Left forelimb (tissue), 1 donor: Measurements from ENCODE around the gene ALDH3A2.
"Not testable (repeated sequence)": the region's sequence is repeated elsewhere in the genome, so short reads cannot be mapped to it uniquely, and the experiment has no call there.

Experiments used
- DNase-seq: peaks from one replicate; pipeline ENCODE4 v3.0.0-alpha.2; 2018; ENCODE audit warnings: low spot score

The ALDH3A2 gene

GRCh38 chr17:19651451-19652238 lies 3.1 kb downstream of the ALDH3A2 start:
- no peak for DNase-seq

DNA sequence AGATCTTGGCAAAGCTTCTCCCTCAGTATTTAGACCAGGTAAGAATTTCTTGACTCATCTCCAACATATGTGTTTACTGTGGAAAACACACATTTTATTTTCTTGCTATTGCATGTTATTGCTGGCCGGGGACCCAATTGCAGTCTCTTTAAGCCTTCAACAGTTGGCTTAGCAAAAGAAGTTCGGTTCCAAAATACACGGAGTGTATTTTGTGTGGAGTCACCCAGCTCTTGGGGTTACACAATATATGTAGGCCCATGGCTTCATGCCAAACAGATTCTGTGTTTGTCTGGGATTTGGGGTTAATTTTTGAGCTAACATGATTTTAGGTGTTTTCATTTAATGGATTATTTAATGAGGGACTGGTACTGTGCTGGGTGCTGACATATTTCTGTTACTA lies 4.0 kb downstream of the ALDH3A2 start:
- no peak for DNase-seq

DNA sequence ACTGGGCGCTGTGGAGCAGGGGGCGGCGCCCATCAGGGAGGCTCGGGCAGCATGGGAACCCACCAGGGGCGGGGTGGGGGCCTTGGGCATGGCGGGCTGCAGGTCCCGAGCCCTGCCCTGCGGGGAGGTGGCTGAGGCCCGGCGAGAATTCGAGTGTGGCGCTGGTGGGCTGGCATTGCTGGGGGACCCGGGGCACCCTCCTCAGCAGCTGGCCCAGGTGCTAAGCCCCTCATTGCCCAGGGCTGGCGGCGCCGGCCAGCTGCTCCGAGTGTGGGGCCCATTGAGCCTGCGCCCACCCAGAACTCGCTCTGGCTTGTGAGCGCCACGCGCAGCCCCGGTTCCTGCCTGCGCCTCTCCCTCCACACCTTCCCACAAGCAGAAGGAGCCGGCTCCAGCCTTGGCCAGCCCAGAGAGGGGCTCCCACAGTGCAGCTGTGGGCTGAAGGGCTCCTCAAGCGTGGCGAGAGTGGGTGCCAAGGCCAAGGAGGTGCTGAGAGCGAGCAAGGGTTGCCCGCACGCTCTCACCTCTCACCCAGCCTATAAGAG lies 5.9 kb downstream of the ALDH3A2 start:
- DNase-seq = no peak

GRCh38 chr17:19654896-19655295 lies 6.3 kb downstream of the ALDH3A2 start:
- no peak for DNase-seq

GRCh38 chr17:19656336-19656735 lies 7.8 kb downstream of the ALDH3A2 start:
- DNase-seq = no peak

GRCh38 chr17:19656851-19657581 lies 8.5 kb downstream of the ALDH3A2 start:
- no peak for DNase-seq

- no peak for DNase-seq
Measured at GRCh38 chr17:19659366-19660177, 11.0 kb downstream of the ALDH3A2 start.

GRCh38 chr17:19660219-19660870 lies 11.8 kb downstream of the ALDH3A2 start:
- no peak for DNase-seq

- no peak for DNase-seq
Measured at GRCh38 chr17:19661121-19661520, 12.6 kb downstream of the ALDH3A2 start.

- no peak for DNase-seq
Measured at GRCh38 chr17:19663097-19663496, 14.5 kb downstream of the ALDH3A2 start.

GRCh38 chr17:19664136-19664820 lies 15.7 kb downstream of the ALDH3A2 start:
- DNase-seq = no peak

DNA sequence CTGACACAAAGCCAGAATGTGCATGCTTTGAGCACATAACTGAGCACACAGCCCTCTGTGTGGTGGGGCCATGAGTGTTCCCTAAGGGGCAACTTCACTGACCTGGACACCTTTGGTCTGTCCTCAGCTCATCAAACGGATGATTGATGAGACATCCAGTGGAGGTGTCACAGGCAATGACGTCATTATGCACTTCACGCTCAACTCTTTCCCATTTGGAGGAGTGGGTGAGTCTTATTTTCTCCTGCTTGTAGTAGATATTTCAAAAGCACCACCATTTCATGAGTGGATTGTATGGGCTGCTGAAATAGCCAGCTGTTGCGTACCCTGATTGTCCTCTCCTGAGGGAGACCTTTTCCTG lies 16.2 kb downstream of the ALDH3A2 start:
- DNase-seq = no peak

- not testable (repeated sequence) for DNase-seq
Measured at GRCh38 chr17:19669680-19670079, 21.1 kb downstream of the ALDH3A2 start.

GRCh38 chr17:19670908-19671307 lies 22.4 kb downstream of the ALDH3A2 start:
- no peak for DNase-seq

DNA sequence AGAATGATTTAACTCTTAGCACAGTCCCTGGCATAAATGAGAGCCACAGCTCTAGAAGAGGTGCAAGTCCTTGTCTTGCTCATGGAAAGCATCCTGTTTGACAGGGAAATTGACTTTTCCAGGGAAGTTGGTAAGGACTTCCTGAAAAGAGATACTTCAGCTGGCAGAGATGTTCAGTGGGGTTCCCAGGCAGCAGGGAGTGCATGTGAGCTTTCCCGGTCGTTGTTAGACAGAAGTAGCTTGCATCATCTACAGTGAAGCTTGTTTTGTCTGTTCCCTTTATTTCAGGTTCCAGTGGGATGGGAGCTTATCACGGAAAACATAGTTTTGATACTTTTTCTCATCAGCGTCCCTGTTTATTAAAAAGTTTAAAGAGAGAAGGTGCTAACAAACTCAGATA lies 22.9 kb downstream of the ALDH3A2 start:
- no peak for DNase-seq

- no peak for DNase-seq
Measured at GRCh38 chr17:19672009-19672750, 23.6 kb downstream of the ALDH3A2 start.

GRCh38 chr17:19673623-19674022 lies 25.1 kb downstream of the ALDH3A2 start:
- no peak for DNase-seq

GRCh38 chr17:19676896-19677295 lies 28.3 kb downstream of the ALDH3A2 start:
- no peak for DNase-seq

DNA sequence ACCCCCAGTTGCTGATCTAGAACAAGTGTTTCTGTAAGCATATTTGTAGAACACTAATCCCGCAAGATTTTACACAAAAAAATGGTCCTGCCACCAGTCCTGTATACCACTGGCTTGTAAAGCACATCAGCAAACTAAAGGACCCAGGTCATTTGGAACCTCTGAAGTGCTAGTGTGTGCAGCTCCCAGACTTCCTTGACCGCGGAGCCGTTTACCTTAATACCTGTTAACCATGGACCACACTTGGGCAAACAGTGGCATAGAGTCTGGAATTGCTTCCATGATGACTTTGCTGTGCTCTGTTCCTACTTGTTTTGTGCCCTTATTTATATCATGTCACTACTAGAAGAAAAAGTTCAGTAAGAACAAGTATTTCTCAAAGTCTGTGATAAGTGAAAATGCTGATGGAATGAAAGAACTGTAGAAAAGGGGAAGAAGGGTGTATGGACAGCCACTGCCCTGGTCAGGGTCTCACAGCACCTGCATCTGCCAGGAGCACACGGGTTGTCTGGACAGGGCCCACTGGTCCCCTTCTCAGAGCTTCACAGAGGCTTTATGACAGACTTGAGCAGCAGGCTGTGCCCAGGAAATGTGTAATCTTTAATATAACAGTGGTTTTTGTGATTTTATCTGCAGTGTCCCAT lies 29.3 kb downstream of the ALDH3A2 start:
- no peak for DNase-seq
